ENCODE data around the gene DEFB123.

- TF ChIP-seq, protein P1, sequence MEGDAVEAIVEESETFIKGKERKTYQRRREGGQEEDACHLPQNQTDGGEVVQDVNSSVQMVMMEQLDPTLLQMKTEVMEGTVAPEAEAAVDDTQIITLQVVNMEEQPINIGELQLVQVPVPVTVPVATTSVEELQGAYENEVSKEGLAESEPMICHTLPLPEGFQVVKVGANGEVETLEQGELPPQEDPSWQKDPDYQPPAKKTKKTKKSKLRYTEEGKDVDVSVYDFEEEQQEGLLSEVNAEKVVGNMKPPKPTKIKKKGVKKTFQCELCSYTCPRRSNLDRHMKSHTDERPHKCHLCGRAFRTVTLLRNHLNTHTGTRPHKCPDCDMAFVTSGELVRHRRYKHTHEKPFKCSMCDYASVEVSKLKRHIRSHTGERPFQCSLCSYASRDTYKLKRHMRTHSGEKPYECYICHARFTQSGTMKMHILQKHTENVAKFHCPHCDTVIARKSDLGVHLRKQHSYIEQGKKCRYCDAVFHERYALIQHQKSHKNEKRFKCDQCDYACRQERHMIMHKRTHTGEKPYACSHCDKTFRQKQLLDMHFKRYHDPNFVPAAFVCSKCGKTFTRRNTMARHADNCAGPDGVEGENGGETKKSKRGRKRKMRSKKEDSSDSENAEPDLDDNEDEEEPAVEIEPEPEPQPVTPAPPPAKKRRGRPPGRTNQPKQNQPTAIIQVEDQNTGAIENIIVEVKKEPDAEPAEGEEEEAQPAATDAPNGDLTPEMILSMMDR (IDR thresholded peaks at IDR 0.05) = no peak
- TF ChIP-seq POLR2A (IDR thresholded peaks at IDR 0.05; ENCODE audit: low read depth) (no peak), POLR2AphosphoS5 (IDR thresholded peaks at IDR 0.05) (no peak)
Observed at GRCh38 chr20:31449511-31450414, 9.3 kb downstream of the DEFB123 start.

Measured in esophagus muscularis mucosa (tissue), 3 donors.